ENCODE results near the gene FBXL3. TPM values are rescaled to one million over a fixed set of nuclear protein-coding genes. Genes with fewer than 3 reads are reported as not detected.

FBXL3 gene
- total RNA-seq, 1 experiment from 2014 or later: 9.9 TPM

GRCh38 chr13:77026255-77026860, 601 bp downstream of the FBXL3 start (continued):
- peak; percentile 88 for TF ChIP-seq FOXK1 (CRISPR knock-in tag; IDR thresholded peaks at IDR 0.05)
- TF ChIP-seq, protein P1, sequence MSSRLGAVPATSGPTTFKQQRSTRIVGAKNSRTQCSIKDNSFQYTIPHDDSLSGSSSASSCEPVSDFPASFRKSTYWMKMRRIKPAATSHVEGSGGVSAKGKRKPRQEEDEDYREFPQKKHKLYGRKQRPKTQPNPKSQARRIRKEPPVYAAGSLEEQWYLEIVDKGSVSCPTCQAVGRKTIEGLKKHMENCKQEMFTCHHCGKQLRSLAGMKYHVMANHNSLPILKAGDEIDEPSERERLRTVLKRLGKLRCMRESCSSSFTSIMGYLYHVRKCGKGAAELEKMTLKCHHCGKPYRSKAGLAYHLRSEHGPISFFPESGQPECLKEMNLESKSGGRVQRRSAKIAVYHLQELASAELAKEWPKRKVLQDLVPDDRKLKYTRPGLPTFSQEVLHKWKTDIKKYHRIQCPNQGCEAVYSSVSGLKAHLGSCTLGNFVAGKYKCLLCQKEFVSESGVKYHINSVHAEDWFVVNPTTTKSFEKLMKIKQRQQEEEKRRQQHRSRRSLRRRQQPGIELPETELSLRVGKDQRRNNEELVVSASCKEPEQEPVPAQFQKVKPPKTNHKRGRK (CRISPR knock-in tag; IDR thresholded peaks at IDR 0.05; ENCODE audit: borderline replicate concordance): no peak

GRCh38 chr13:77022341-77022740, 4.6 kb downstream of the FBXL3 start:
- ChIA-PET POLR2A (no interaction called here), CTCF (no interaction called here)
- ATAC-seq (no peak), DNase-seq (ENCODE audit: low spot score) (no peak)
- H3K4me3 Mint-ChIP-seq: no peak overlapping the region
- peaks cover 26% of the 10 kb centered on the region for H3K4me1 Mint-ChIP-seq
- no peaks in the 10 kb centered on the region for H3K9me3 Mint-ChIP-seq
- peaks cover 2% of the 10 kb centered on the region for H3K36me3 Mint-ChIP-seq
- no peaks in the 10 kb centered on the region for H3K27me3 Mint-ChIP-seq (ENCODE audit: low read depth)
- TF ChIP-seq HMGA2 (CRISPR knock-in tag; IDR thresholded peaks at IDR 0.05) (no peak), ATF6 (CRISPR knock-in tag; IDR thresholded peaks at IDR 0.05) (no peak), MLX (CRISPR knock-in tag; IDR thresholded peaks at IDR 0.05) (no peak), CREM (CRISPR knock-in tag; IDR thresholded peaks at IDR 0.05) (no peak), ZNF263 (CRISPR knock-in tag; IDR thresholded peaks at IDR 0.05; ENCODE audit: low read depth) (no peak), NR3C1 (CRISPR knock-in tag; conservative IDR thresholded peaks at IDR 0.05; ENCODE audit: low read depth) (no peak), ZNF671 (CRISPR knock-in tag; IDR thresholded peaks at IDR 0.05) (no peak), JAZF1 (CRISPR knock-in tag; IDR thresholded peaks at IDR 0.05) (no peak)
- TF ChIP-seq, protein P2, sequence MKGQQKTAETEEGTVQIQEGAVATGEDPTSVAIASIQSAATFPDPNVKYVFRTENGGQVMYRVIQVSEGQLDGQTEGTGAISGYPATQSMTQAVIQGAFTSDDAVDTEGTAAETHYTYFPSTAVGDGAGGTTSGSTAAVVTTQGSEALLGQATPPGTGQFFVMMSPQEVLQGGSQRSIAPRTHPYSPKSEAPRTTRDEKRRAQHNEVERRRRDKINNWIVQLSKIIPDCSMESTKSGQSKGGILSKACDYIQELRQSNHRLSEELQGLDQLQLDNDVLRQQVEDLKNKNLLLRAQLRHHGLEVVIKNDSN (CRISPR knock-in tag; IDR thresholded peaks at IDR 0.05): no peak
- TF ChIP-seq, protein P3, sequence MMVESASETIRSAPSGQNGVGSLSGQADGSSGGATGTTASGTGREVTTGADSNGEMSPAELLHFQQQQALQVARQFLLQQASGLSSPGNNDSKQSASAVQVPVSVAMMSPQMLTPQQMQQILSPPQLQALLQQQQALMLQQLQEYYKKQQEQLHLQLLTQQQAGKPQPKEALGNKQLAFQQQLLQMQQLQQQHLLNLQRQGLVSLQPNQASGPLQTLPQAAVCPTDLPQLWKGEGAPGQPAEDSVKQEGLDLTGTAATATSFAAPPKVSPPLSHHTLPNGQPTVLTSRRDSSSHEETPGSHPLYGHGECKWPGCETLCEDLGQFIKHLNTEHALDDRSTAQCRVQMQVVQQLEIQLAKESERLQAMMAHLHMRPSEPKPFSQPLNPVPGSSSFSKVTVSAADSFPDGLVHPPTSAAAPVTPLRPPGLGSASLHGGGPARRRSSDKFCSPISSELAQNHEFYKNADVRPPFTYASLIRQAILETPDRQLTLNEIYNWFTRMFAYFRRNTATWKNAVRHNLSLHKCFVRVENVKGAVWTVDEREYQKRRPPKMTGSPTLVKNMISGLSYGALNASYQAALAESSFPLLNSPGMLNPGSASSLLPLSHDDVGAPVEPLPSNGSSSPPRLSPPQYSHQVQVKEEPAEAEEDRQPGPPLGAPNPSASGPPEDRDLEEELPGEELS (CRISPR knock-in tag; IDR thresholded peaks at IDR 0.05): no peak
- TF ChIP-seq, protein P4, sequence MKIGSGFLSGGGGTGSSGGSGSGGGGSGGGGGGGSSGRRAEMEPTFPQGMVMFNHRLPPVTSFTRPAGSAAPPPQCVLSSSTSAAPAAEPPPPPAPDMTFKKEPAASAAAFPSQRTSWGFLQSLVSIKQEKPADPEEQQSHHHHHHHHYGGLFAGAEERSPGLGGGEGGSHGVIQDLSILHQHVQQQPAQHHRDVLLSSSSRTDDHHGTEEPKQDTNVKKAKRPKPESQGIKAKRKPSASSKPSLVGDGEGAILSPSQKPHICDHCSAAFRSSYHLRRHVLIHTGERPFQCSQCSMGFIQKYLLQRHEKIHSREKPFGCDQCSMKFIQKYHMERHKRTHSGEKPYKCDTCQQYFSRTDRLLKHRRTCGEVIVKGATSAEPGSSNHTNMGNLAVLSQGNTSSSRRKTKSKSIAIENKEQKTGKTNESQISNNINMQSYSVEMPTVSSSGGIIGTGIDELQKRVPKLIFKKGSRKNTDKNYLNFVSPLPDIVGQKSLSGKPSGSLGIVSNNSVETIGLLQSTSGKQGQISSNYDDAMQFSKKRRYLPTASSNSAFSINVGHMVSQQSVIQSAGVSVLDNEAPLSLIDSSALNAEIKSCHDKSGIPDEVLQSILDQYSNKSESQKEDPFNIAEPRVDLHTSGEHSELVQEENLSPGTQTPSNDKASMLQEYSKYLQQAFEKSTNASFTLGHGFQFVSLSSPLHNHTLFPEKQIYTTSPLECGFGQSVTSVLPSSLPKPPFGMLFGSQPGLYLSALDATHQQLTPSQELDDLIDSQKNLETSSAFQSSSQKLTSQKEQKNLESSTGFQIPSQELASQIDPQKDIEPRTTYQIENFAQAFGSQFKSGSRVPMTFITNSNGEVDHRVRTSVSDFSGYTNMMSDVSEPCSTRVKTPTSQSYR (CRISPR knock-in tag; IDR thresholded peaks at IDR 0.05): no peak
- no peak overlapping the region for H3K27ac Mint-ChIP-seq

- ChIA-PET CTCF (no interaction called here), POLR2A (no interaction called here)
- H3K36me3 Mint-ChIP-seq: peaks cover 16% of the 10 kb centered on the region
- TF ChIP-seq ESRRA (CRISPR knock-in tag; IDR thresholded peaks at IDR 0.05; ENCODE audit: borderline replicate concordance) (no peak), CTCF (IDR thresholded peaks at IDR 0.05) (no peak), MAX (CRISPR knock-in tag; IDR thresholded peaks at IDR 0.05) (no peak)
Observed at GRCh38 chr13:77019756-77020155, 7.2 kb downstream of the FBXL3 start.

More at GRCh38 chr13:77019756-77020155, 7.2 kb downstream of the FBXL3 start:
- Mint-ChIP-seq H3K4me3 (no peak overlapping the region), H3K27me3 (ENCODE audit: low read depth) (no peaks in the 10 kb centered on the region), H3K9me3 (no peaks in the 10 kb centered on the region), H3K4me1 (peaks cover 10% of the 10 kb centered on the region), H3K27ac (no peak overlapping the region)
- ATAC-seq (no peak), DNase-seq (ENCODE audit: low spot score) (no peak)
